COR-L47 (cell line): ENCODE results near the gene SPACA5.
"Not testable (repeated sequence)": the region's sequence is repeated elsewhere in the genome, so short reads cannot be mapped to it uniquely, and the experiment has no call there.

Source experiments
- DNase-seq: peaks from one replicate; lab custom pipeline; 2025; lab: John Stamatoyannopoulos, UW

Gene SPACA5

DNA sequence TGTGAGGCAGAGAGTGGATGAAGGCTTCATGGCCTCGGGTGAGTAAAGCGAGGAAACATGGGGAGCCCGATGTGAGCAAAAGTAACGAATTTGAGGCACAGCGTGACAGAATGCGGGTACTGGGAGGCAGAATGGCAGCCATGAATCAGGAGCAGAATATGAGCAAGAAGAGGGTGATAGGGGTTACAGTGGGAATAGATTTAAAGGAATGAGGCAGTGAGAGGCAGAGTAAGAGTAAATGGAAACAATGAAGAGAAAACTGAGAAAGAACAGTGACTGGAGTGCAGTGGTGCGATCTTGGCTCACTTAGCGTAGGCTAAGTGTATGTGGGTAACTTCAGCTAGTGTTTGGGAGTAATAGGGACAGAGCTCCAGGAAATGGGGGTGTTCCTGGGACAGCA, at the start of gene SPACA5:
SPACA5 (plus strand) TSS at position 301 of the 400 bp plus-strand sequence. CDS start 815 bp downstream, outside the sequence.
- not testable (repeated sequence) for DNase-seq

DNA sequence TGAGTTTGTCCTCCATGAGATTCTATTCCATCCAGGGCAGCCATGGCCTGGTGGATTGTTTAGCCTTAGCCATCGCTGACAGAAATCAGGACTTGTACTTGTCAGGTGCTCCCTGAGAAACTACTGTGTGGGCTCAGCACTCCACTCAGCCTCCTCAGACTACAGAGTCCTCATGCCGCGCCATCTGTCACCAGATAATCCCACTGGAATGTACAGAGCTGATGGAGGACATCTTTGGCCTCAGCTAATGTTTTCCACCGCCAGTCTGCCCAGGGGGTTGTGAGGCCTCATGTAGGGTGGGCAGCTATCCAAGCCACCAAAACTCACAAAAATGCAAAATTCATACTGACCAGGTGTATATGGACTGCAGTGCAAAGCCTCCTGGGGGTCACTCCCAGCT, 48.6 kb upstream of the SPACA5 start:
- not testable (repeated sequence) for DNase-seq

DNA sequence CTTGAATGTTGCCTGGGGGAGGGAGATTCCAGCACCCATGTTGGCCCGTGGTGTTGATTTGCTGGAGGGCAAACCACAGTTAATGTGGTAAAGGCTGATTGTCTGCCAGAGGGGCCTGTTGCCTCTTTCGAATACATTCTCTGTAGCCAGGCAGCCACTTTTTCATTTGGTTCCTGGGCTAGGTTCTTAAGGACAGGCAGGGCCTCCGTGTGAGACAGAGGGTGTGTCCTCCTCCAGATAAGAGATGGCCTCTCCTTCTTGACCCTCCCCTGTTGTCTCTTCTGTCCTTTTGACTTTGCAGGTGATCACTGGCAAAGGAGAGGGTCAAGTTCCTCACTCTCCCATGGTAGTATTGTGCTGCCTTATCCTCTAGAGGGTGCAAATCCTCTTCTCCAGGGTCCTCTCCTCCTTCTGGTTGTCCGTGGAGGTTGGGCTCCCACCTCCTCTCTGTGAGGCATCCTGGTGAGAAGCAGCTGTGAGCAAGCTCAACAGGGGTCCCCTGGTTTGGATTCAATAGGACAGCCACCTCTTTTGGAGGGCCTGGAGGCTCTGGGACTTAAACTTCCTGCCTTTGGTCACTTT, 47.9 kb upstream of the SPACA5 start:
- DNase-seq: peak; percentile 36

DNA sequence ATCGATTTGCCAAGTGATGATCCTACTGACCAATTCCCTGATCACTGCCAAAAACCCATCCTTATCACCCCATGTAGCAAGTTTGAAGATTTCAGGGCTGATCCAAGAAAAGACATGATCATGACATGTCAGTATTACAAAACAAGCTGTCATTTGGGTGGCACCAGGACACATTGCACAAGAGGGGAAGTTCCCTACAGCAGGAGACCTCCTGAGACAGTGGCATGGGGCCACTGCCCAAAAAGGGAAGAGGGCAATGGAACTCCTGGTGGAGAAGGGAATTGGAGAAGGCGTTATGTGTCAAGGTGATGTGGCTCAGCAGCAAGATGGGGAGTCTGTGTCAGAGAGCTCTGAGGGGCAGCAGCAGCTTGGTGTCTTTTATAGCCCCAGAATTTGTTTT, 46.4 kb upstream of the SPACA5 start:
- no peak for DNase-seq

DNA sequence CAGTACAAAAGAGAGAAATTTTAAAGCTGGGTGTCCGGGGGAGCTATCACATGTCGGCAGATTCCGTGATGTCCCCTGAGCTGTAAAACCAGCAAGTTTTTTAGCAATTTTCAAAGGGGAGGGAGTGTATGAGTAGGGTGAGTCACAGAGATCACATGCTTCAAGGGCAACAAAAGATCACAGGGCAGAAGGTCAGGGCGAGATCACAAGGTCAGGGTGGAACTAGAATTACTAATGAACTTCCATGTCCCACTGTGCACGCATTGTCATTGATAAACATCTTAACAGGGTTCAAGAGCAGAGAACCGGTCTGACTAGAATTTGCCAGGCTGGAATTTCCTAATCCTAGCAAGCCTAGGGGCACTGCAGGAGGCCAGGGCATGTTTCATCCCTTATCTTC, 45.0 kb upstream of the SPACA5 start:
- DNase-seq: not testable (repeated sequence)

DNA sequence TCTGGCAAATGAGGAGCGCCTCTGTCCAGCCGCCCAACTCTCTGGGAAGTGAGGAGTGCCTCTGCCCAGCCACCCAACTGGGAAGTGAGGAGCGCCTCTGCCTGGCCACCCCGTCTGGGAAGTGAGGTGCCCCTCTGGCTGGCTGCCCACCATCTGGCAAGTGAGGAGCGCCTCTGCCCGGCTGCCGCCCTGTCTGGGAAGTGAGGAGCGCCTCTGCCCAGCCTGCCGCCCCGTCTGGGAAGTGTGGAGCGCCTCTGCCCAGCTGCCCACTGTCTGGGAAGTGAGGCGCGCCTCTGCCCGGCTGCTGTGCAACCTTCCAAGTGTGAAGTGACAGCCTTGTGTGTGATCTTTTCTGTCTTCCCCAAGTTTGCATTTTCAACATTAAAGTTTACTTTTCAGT, 41.3 kb upstream of the SPACA5 start:
- not testable (repeated sequence) for DNase-seq

DNA sequence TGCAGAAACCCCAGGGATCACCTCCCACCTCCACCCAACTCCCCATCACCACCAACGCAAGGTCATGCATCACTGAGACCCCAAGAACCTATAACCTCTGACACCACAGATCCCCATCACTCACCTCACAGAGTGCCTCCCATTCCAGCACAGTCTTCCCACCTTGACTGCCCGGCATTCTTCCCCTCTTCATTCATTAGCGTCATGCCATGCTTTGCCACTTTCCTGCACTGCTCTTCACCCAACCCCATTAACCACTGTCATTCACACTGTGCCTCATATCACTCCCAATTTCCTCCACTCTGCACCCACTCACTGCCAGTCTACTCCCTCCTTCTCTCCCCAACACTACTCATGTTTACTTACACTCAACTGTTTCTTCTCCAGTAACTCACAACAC, 33.6 kb upstream of the SPACA5 start:
- no peak for DNase-seq

DNA sequence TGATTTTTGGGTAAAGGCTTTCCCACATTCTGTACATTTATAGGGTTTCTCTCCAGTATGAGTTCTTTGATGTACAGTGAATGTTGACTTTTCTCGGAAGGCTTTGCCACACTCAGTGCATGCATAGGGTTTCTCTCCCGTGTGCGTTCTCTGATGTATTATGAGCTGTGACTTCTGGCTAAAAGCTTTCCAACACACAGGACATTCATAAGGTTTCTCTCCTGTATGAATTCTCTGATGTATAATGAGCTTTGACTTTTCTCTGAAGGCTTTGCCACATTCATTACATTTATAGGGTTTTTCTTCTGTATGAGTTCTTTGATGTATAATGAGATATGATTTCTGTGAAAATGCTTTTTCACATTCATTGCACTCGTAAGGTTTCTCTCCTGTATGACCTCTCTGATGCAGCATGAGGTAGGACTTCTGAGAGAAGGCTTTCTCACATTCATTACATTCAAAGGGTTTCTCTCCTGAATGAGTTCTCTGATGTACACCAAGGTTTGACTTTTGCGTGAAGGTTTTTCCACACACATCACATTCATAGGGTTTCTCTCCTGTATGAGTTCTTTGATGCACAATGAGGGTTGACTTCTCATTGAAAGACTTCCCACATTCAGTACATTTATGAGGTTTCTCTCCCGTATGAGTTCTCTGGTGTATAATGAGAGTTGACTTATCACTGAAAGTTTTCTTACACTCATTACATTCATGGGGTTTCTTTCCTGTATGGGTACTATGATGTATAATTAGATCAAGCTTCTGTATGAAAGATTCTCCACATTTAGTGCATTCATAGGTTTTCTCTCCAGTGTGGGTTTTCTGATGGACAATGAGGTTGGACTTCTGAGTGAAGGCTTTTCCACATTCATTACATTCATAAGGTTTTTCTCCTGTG, 30.3 kb upstream of the SPACA5 start:
- DNase-seq: no peak

DNA sequence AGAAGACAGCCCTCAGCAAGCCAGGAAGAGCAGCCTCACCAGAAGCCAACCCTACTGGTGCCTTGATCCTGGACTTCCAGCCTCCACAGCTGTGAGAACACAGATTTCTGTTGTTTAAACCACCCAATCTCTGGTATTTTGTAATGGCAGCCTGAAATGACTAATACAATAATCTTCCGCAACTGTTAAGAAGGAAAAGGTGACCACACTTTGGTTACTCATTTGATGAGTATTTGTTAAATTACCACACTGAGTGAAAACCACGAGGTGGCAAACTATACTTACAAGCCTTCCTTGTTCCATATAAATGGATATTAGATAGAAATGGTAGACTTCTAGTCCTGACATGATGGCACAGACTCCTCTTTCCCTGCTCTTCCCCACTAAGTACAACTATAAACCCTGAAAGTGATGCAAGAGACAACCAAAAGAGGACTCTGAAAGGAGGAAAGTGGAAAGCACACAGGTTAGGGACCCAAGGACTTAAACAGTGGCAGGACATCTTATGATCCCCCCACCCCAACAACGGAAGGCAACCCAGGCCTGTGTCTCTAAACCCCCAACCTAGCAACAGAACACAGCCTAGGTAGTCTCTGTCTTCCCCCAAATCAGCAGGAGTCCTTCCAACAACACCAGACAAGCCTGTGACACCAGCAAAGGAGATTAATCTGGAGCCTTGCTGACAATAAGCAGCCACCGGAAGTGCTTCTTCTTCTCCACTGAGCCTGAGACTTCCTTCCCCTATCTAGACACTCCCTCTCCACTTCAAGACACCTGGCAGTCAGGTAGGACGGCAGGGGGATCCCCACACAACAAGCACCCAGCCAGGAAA, 15.3 kb upstream of the SPACA5 start:
- DNase-seq: no peak

DNA sequence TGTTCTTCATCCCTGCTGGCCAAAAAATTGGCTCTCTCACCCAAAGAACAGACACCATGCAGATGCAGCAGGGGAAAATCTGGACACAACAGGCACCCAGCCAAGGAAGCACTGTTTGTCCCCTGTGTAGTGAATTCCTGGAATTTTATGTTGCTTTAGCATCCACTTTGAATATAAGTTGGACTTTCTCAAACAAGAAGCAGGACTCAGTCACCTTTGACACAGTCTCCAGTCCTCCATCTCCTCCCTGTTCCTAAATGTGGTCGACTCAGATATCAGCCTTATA, 14.8 kb upstream of the SPACA5 start:
- DNase-seq: no peak

DNA sequence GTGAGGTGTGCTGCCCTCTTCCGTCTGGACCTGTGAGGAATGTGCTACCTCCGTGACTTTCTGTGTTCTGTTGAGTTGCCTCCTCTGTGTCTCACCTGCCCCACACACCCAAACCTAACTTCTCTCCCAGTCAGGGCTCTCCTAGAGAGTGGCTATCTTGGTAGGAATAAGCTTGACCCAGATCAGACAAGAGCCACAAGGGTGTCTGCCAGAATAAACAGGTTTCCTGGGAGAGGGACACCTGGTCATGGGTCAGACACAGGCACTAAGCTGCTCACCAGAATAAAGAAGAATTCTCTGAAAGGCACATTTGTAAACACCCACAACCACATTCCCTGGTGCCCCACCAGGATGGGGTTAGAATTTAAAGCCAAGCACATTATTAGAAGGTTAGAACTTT, 14.1 kb upstream of the SPACA5 start:
- DNase-seq: no peak

DNA sequence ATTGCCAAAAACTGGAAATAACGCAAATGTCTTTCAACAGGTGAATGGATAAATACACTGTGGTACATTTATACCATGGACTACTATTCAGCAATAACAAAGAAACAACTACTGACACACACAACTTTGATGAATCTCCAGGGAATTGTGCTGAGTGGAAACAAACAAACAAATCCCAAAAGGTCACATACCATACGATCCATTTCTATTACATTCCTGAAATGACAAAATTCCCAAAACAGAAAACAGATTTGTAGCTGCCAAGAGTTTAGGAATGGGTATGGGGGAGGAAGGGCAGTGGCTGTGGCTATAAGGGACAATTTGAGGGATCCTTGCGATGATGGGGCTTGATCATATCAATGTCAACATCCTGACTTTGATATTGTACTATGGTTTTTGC, 5.5 kb upstream of the SPACA5 start:
- DNase-seq: no peak

DNA sequence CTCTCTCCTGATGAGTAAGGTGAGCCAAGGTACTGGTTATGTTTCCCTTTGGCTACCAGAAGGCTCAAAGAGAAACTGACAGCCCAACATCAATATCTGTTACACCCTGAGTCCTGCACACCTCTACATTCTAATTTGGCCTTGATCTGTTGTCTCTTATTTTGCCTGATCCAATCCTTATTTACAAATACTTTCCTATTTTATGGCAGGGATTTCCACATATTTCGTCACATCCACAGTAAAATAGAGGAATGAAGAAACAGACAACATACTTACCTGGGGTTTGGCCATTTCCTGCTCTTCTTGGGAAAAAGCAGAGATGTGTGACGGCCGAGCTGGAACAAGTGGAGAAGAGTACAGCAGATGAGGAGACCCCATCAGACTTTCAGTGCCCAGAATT, 4.5 kb upstream of the SPACA5 start:
- DNase-seq: no peak

DNA sequence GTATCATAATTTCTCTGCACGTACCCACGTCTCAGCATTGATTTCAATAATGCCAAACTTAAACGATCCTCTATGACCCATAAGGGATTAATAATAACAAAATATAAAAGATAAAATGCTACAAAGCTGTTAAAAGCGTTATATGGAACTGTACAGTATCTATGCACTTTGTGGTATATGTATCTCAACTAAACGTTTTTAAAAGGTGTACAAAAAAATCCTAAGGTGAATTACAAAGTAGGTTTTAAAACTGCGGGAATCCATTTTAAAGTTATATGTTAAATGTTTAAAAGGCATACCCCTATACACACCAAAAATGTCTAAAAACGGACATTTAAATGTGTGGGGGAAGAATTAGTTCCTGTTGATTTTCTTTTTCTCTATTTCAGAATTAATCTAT, 3.9 kb upstream of the SPACA5 start:
- DNase-seq: no peak

DNA sequence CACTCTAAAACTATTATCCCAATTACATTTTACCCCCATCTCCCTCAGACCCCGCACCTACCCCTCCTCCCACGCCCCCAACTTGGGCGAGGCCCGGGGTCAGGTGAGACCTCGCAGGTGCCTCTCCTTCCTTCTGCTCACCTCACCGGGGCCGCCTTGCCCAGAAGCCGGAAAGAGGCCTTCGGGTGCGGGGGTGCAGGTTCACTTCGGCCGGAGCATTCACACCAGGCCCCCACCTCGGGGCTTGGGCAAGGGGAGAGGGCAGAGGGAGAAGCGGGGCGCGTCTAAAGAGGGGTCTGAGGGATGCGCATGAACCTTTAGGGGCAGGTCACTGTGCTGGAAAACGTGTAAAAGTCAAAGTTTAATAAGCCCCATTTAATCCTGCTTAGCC, 3.4 kb upstream of the SPACA5 start:
- DNase-seq: no peak

DNA sequence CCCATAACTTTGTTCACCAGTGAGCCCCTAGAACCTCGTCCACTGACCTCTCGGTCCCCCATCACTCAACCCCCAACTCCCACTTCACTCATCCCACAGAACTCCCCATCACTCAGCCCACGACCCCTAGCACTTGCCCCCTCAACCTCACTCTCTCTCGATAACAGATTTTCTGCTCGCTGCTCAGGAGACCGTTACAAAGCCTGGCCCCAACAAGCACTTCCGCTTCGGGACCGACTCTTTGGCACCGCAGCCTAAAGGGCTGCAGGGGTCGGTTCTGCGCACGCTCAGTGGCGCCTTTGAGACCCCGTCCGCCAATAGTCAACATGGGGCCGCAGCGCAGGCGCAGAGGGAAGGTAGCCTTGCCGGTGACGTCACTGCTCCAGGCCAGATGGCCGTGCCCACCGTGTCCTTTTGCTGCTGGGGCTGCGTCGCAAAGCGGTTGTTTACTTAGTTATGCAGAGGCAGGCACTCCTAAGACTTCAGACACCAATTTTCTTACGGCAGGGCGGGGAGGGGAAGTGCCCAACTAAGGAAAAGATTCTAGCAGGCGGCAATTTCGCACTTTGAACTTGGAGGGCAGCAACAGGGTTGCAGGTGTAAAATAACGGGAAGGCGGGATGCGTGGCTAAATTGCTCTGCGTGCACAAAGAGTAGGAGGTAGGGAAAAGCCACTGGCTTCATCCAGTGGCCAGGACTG, 2.9 kb upstream of the SPACA5 start, which contains the start of gene ZNF182:
ZNF182 (minus strand) TSS at position 232 of the 700 bp plus-strand sequence. CDS start 1,380 bp downstream, outside the sequence.
- DNase-seq: peak; percentile 82

DNA sequence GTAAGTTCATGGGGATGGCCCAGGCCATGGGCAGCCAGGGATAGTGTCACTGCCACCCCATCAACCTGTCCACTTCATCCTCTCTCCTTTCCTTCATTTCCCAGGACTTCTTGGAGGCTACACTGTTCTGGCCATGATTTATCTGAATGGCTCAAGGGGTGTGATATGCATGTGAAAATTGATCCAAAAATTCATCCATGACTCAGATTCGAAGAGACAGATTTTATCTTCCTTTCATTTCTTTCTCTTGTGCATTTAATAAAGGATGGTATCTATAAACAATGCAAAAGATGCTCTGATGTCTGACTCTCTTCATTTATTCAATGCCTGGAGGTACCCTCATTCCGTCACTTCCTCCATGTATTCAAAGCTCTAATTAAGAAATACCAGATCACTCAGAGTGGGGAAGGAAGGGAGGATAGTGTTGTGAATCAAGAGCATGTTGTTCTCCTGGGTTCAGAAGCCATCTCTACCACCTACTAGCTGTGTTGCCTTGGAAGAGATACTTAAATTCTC, 2.7 kb downstream of the SPACA5 start:
- DNase-seq: not testable (repeated sequence)

DNA sequence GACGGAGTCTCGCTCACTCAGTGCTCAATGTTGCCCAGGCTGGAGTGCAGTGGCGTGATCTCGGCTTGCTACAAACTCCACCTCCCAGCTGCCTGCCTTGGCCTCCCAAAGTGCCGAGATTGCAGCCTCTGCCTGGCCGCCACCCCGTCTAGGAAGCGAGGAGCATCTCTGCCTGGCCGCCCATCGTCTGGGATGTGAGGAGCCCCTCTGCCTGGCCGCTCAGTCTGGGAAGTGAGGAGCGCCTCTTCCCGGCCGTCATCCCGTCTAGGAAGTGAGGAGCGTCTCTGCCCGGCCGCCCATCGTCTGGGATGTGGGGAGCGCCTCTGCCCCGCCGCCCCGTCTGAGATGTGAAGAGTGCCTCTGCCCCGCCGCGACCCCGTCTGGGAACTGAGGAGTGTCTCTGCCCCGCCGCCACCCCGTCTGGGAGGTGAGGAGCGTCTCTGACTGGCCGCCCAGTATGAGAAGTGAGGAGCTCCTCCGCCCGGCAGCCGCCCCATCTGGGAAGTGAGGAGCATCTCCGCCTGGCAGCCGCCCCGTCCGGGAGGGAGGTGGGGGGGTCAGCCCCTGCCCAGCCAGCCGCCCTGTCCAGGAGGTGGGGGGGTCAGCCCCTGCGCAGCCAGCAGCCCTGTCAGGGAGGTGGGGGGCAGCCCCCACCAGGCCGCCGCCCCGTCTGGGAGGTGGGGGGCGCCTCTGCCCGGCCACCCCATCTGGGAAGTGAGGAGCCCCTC, 10.0 kb downstream of the SPACA5 start:
- DNase-seq: not testable (repeated sequence)

DNA sequence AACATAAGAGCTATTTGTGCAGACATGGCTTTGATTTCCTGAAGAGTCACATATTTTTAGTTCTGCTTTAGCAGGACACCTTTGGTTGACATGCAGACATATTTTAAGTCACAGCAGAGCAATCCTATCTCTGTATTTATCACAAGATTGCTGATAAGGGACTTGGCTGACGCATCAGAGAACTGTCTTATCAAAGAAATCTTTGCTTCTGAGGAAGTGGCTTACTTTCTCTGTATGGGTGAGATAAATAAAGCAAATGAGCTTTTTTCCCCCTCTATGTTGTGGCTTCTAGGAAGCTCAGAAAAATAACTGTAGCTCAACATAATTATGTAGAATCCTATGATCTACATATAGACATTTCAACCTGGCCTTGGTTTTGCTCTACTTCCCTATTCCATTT, 13.1 kb downstream of the SPACA5 start:
- DNase-seq: not testable (repeated sequence)

DNA sequence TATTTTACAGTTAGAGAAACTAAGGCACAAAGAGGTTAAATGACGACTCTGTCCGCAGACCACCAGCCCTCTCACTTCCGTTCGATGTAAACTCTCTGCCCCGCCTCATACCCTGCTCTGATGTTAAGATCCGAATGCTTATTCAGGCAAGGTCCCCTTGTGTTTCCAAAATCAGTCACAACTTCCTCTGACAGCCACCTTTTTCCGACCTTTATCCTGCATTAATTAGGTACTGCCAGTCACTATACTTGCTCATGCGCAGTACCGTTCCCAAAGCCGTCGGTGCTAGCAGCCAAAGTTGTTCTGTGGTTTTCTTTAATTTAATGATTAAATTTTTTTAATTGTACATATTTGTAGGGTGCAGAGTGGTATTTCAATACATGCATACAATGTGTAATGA, 13.7 kb downstream of the SPACA5 start:
- not testable (repeated sequence) for DNase-seq
